Epidermal melanocyte (primary cell): ENCODE measurements around the gene CARMIL1.

Source experiments
- DNase-seq: peaks from one replicate; pipeline ENCODE4 v3.0.0; 2011; ENCODE audit warnings: low spot score; ENCODE audit not compliant: insufficient read length

The CARMIL1 gene

DNA sequence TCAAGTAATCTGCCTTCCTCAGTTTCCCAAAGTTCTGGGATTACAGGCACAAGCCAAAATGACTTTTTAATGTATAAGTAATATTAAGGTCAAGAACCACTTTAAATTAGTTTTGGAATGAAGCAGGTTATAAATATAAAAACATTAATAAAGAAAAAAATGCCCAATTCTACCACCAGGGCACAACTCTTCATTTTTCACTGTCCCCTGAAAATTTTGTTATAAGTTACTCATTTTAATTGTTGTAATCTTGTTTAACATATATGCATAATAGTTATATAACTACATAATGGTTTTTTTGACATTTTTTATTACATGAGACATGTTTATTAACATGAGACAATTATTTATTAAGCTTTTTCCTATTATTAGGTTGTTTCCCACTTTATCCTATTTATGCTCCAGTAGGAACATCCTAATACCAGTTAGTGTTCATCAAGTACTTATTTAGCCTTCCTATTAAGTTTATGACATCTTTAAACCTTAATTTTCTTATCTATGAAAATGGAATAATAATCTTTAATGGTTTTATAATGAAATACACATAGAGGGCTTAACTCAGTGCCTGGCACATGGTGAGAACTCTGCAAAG lies 190.7 kb downstream of the CARMIL1 start:
- DNase-seq, result no peak

- no peak for DNase-seq
These were observed 193.1 kb downstream of the CARMIL1 start for GRCh38 chr6:25472306-25472705.

DNA sequence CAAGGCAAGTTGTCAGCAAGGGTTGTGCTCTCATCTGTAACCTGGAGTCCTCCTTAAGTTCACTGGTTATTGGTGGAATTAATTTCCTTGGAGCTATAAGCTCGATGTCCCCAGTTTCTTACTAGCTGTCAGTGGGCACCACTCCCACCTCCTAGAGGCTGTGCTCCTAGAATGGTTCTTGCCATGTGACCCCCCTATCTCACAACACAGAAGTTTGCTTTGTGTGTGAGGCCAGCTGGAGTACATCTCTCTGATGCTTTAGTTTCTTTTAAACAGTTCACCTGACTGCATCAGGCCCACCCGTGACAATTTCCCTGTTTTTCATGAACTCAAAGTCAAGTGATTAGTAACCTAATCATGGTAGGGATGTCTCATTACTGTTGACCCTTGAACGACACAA lies 193.7 kb downstream of the CARMIL1 start:
- DNase-seq, result no peak

GRCh38 chr6:25473447-25473846 lies 194.3 kb downstream of the CARMIL1 start:
- no peak for DNase-seq

DNA sequence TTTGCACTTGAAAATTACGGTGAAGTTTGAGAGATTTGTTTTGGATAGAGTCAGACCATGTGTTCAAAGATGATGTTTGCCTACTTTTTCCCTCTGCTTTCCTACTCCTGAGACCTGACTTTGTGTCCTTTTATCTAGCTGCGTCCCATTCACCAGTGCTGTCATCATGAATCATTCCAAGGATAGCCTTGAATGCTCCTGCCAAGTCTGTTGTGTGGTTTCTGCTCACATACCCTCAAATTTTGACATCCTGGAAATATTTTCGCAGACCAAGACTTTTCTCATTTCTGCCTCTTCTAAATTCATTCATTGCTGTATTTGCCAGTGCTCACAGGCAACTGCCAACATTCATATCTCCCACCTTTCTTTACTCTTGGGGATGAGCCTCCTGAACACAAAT lies 197.0 kb downstream of the CARMIL1 start:
- no peak for DNase-seq

DNA sequence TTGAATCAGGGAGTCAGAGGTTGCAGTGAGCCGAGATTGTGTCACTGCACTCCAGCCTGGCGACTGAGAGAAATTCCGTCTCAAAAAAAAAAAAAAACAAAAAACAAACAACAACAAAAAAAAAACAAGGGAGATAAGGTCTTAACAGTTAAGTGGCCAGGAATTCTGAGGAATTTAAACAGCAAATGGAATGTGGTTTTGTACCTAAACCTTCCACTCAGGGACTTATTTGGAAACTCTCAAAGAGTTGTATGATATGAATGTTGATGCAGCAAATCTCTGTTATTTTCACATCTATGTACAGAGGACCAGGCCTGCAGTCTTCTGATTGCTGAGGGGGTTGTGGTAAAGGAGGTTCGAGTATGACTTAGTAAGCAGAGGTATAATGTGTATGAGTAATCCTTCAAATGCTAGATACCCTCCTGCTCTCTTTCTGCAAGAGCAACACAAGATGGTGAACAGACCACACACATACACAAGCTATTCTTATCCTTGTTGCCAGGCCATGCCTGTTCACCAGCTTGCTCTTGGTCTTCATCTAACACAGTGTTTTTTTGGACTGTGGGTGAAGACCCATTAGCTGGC lies 197.9 kb downstream of the CARMIL1 start:
- DNase-seq, result no peak

- no peak for DNase-seq
These were observed 199.8 kb downstream of the CARMIL1 start for GRCh38 chr6:25478973-25479372.

DNA sequence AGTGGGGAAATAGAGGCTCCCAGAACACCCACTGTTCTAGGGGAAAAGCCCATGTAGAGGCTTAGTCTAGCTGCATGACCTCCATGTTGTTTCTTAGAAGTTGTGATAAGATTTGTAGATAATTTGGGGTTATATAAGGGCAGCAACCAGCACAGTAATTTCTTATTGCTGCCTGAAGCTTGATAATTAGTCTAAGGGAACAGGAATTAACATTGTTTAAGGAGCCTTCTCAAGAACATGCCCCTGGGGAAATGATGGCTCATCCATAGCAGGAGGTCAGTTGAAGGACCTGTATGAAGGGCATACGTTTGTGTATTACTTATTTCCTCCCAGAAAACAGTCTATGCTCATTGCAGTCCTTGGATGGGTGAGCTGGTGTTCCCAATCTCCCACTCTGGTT lies 202.1 kb downstream of the CARMIL1 start:
- DNase-seq, result no peak

- DNase-seq, result no peak
These were observed 203.8 kb downstream of the CARMIL1 start for GRCh38 chr6:25482996-25483395.

DNA sequence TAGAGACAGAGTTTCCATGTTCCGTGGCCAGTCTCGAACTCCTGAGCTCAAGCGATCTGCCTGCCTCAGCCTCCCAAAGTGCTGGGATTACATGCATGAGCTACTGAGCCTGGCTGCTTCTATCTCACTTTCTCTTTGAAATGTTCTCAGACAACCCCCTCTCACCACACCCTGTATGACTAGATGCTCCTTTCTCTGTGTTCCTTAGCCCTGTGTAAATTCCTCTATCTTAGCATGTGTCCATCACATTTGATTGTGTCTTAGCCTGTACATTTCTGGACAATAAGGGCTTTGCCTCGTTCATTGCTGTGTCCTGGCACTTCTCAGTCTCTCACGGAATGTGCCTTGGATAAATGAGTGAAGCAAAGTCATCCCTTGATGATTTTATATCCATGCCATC lies 204.8 kb downstream of the CARMIL1 start:
- no peak for DNase-seq

GRCh38 chr6:25484900-25485299 lies 205.7 kb downstream of the CARMIL1 start:
- no peak for DNase-seq

GRCh38 chr6:25485821-25486534 lies 206.8 kb downstream of the CARMIL1 start:
- DNase-seq, result no peak

DNA sequence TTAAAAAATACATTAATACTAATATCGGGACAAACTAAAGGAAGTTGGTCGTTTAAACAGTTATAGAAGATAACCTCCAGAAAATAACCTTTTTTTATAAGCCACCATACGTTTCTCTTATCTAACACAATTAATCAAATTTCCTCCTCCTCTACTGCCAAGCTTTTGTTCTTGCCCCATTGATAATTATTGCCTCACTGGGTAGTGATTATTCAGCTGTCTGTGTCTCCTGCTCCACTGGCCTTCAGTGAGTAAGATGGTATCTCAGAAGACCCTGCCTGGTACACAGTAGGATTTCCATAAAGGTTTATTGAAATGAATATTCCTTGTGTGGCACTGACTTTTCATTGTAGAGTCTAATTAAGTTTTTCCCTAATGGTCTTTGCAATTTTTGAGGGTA lies 207.4 kb downstream of the CARMIL1 start:
- no peak for DNase-seq

DNA sequence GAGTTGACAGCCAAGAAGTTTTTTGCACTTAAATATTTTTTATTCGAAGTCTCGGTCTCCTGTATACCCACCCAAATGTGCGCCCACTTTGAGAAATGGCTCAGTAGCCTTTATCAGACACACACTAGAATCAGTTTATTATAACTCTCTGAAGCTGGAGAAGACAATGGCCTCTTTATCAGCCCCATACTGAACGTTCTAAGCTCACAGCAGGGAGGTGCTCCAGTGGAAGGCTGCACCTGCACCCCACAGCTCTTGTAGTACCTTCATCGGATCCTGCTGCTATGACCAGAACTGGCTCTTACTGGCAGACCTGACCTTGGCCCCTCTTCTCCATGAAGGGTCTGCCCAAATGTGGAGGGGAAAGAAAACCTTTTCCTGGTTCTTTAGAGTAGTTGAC lies 207.8 kb downstream of the CARMIL1 start:
- DNase-seq, result no peak

GRCh38 chr6:25488156-25488555 lies 209.0 kb downstream of the CARMIL1 start:
- DNase-seq, result no peak

DNA sequence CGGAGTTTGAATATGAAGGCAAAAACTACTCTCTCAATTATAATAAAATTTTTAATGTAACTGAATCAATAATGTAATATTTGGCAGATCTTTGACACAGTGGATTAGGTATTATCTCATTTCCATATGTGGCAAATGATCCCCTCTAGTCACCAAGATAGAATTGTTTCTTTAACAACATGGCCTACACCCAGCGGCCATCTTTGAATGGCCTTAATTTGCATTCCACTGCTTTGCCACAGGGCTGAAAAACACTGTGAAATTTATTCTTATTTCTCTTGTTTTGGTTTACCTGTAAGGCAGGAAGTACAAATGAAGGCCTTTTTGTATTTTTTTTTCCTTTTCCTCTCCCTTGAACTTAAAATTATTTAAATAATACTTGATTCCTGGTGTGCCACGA lies 210.2 kb downstream of the CARMIL1 start:
- DNase-seq, result no peak

GRCh38 chr6:25490018-25490801 lies 211.0 kb downstream of the CARMIL1 start:
- peak; percentile 28 for DNase-seq

- DNase-seq, result no peak
These were observed 213.8 kb downstream of the CARMIL1 start for GRCh38 chr6:25492951-25493350.

- no peak for DNase-seq
These were observed 215.3 kb downstream of the CARMIL1 start for GRCh38 chr6:25494469-25494868.

DNA sequence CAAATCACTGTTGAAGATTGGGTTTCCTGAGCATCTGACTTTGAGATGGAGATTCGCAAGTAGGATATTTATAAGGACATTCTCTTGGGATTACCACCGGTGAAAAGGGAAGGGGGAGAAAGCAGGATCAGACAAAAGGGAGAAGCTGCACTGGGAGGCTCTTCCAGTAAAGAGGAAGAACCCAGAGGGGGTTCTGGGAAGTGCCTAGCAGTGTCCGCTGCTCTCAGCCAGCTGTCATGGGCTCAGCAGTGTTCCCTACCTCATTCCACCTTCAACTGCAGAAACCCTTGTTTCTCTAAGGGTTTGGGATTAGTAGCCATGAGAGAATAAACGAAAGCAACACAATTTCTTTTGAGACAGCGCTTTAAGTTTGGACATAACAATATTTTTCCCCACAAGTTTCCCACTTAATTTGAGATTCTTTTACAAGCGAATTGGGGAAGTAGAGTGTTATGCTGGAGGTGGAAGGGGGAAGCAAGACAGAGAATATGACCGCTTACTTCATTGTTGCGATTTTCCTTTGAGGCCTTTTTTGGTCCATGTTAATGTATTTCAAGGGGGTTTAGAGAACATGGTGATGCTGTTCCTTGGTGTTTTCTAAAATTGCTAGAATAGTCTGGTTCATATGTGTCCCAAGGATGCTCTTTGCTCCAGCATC lies 218.3 kb downstream of the CARMIL1 start:
- DNase-seq, result no peak

- DNase-seq, result no peak
These were observed 219.3 kb downstream of the CARMIL1 start for GRCh38 chr6:25498505-25498904.
